GM21390 (cell line): ENCODE data around the gene SPO11.

Experiments used
- ATAC-seq: cut with Tn5 transposase; IDR thresholded peaks from one replicate; pipeline ENCODE4 v1.9.1; 2021; ENCODE audit not compliant: unreplicated experiment

The SPO11 gene

GRCh38 chr20:57389695-57390603, 60.3 kb downstream of the SPO11 start:
- no peak for ATAC-seq

- ATAC-seq = peak; percentile 50
Measured at GRCh38 chr20:57390604-57391438, 61.2 kb downstream of the SPO11 start, which contains the start of gene RBM38. Gene RBM38 (plus strand): TSS chr20:57391396. CDS start chr20:57391582, 186 bp downstream.

GRCh38 chr20:57391439-57392301, 62.1 kb downstream of the SPO11 start:
- ATAC-seq = peak; percentile 2

- no peak for ATAC-seq
Measured at GRCh38 chr20:57392512-57393271, 63.1 kb downstream of the SPO11 start.
